NCI-H128 (cell line): ENCODE results near the gene GJE1.
A peak's percentile ranks its signal among the peaks of the same experiment; 100 is the strongest.
"Not testable (repeated sequence)": the region's sequence is repeated elsewhere in the genome, so short reads cannot be mapped to it uniquely, and the experiment has no call there.

Source experiments
- DNase-seq: peaks from one replicate; lab custom pipeline; 2025; ENCODE audit not compliant: unreplicated experiment; lab: John Stamatoyannopoulos, UW

Gene GJE1

GRCh38 chr6:142132625-142133024 is at the start of gene GJE1:
Gene GJE1, plus strand, starts transcription at chr6:142132925. Its CDS starts 234 bp downstream, at chr6:142133159.
- DNase-seq: no peak

DNA sequence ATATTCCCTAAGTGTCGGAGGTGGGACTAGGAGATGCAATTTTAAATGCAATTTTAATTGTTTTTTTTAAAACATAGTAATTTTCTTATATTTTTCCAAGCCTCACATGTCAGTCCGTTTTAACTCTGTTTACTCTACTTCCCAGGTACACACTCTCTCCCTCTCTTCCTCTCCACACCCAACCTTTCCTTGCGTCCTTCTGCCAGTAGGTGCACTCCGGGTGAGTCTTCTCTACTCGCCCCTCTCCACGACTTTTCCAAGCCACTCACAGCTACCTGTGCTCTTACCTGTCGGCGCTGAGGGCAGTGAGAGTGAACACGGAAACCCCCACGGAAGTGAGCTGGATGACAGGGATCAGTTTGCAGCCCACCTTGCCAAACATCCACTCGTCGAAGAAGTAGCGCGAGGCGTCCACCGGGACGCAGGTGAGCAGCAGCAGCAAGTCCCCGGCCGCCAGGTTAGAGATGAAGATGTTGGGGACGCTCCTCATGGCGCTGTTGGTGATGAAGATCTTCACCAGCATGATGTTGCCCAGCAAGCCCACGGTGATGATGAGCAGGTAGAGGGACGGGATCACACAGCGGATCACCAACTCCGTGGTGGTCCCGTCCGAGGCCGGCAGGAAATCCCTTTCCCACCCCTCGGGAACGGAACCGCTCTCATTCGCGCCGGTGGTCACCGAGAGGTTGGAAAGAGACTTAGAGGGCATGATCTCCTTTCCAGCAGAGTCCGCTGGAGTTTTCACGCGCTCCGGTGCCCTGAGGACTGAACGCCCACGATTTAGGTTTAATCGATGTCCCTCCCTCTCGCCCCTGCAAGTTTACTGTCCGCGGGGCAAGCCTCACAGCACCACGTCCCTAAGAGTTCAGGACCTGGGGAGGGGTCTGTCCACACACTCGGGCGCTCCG is 44.5 kb upstream of the GJE1 start:
- no peak for DNase-seq

- DNase-seq: no peak
Observed at GRCh38 chr6:142088858-142089216, 43.9 kb upstream of the GJE1 start.

DNA sequence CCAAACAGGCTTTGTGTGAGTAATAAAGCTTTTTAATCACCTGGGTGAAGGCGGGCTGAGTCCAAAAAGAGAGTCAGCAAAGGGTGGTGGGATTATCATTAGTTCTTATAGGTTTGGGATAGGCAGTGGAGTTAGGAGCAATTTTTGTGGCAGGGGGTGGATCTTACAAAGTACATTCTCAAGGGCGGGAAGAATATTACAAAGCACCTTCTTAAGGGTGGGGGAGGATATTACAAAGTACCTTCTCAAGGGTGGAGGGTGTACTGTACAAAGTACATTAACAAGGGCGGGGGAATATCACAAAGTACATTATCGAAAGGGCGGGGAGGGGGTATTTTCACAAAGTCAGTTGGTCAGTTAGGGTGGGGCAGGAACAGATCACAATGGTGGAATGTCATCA is 27.9 kb upstream of the GJE1 start:
- DNase-seq: not testable (repeated sequence)

DNA sequence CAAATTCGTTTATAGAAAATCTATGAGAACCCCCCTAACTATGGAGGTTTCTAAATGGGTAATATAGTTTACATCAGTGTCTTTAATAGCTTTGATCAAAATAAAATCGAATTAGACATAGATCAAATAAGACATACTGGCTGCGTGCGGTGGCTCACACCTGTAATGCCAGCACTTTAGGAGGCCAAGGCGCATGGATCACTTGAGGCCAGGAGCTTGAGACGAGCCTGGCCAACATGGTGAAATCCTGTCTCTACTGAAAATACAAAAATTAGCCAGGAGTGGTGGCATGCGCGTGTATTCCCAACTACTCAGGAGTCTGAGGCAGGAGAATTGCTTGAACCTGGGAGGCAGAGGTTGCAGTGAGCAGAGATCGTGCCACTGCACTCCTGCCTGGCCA is 21.9 kb upstream of the GJE1 start:
- not testable (repeated sequence) for DNase-seq

DNA sequence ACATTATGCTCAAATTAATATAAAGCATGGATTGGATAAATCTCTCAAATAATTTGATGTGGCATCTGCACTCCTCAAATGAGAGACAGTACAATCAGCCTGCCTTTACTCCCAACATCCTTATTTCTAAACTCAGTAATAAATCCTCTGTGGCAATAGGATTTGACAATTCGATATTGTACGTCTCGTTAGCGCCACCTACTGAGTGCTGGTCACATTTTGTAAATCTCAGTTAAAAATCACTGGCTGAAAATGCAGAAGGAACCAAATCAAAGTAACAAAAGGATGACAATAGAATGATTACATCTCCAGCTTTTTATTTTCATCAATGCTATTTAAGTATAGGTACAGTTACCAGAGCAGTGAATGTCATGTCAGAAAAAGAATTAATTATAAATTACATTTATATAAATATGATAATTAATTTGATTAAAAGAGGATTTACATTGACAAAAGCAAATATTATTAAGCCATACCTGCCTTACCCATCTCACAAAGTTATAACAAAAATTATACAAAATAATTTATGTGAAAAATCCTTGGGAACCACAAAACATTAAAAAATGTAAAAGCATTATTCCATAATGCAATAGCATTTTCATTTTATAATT is 20.2 kb upstream of the GJE1 start:
- peak; percentile 66 for DNase-seq

DNA sequence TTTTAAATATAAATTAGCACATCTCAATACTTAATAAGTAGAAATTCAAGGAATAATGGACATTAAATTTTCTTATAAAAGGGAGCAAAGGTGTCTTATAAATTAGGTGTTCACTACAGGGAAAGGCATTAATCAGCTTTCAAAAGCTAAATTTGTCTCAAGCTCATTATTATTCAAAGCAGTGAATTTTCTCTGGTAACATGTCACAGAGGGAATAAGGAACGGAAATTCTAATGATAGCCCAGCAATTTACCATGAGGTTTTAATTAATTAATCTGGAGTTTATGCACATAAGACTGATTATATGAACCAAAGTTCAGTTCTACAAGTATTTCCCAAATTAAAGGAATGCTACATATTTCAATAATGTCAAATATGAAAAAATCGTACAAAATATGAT is 15.4 kb upstream of the GJE1 start:
- DNase-seq: no peak

DNA sequence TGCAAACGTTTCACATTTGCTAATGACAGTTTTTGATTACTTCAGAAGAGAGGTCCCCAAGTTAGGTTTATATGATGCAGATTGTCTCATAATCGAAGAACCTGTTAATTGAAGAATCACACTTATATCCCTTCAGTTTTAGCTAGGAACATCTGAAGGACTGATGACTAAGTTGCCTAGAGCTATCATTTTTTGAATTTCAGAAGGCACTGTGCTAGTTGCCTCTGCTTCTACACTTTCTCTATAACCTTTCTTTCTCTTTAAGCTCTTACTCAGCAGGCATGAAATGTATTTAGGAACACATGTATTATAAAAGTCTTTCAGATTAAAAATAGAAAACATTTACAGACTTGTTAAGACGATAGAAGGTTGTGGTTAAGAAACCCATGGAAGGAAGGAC is 14.4 kb upstream of the GJE1 start:
- DNase-seq: no peak

DNA sequence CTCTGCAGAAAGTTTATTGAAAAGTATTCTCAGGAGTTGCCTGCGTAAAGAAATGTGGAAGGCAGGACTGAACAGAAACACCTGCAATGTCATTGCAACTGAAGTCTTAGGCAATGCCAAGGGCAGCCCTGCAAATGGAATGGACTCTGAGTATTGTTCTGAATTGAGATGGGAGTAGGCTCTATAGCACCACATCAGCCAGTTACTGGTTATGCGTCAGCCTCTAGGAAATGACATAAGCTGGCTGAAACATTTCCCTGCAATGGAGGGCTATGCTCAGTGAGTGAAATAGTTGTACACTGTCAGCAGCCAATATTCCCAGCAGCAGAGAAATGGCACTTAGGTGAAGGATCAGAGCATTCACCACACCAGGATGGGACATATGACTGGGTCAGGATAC is 13.8 kb upstream of the GJE1 start:
- DNase-seq: no peak

- DNase-seq: no peak
Observed at GRCh38 chr6:142121342-142121741, 11.4 kb upstream of the GJE1 start.

DNA sequence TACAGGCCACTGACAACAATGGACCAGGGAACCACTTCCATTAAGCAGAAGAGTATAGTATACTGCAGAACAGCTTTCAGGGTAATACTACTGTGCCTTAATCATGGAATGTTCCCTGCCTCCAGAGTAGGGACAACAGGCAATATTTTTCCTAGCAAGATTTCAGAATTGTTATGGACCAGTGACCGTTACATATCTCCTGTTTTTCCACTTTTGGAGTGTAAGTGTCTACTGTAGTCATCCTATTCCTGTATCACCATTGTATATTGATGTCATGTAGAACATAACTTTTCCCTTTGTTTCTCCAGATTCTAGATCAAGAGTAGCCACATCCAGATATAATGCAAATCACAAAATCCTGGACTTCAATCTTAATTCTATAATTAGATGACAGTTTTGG is 1.9 kb upstream of the GJE1 start:
- no peak for DNase-seq

DNA sequence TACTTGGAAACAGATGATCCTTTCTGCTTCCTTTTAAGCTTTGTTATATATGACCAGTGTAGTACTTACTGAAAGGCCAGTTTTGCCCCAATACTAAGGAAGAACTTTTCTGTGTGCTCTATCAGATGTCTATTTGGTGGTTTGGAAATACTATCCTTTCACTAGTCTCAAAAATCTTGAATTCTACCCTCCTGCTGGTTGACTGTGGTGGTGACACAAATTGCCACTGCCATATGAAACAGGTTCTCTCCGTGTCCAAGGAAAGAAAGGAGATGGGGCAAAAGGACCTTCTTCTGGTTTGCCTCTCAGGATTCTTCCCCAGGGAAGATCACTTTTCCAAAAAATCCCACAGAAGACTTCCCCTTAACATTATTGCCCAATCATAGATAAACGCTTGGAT is 6.2 kb downstream of the GJE1 start:
- no peak for DNase-seq

DNA sequence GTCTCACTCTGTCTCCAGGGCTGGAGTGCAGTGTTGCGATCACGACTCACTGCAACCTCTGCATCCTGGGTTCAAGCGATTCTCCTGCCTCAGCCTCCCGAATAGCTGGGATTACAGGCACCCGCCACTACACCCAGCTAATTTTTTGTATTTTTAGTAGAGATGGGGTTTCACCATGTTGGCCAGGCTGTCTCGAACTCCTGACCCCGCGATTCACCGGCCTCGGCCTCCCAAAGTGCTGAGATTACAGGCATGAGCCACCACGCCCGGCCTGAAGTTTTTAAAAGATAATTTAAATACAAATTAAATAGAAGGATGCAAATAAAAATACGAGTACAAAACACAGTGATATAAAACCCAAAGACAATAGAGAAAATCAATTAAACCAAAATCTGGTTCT is 8.8 kb downstream of the GJE1 start:
- DNase-seq: not testable (repeated sequence)

DNA sequence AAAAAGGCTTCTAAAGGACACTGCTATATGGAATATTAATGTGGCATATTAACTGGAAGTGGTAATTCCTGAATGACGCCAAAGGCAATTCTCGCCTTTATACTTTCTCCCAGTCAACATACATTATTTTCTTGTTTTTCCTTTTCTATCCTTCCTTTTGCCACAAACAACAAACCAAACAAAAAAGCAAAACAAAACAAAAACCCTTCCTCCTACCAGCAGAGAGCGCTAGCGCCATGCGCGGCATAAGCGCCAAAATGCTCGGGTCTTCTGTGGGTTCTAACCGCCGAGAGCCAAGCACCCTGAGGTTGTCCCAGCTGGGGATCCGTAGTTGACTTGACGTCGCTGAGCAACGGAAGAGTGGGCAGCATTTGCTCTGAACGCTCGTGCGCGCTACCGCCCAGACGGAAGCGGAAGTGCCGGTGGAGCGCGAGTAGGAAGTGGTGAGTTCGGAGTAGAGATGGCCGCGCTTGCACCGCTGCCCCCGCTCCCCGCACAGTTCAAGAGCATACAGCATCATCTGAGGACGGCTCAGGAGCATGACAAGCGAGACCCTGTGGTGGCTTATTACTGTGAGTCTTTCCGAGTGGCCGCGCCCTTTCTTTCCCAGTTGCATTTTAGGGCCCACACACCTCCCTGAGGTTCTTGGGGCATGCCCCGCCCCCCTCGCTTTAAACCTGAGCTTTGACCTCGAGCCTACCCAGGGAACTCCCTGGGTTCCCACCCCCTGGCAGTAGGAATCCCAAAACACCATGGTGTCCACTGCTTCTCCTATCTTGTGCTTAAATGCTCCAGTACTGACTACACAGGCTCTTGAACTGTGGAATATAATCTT is 14.3 kb downstream of the GJE1 start, which contains the start of the genes NMBR and VTA1:
Gene NMBR, minus strand, starts transcription at position 295 of the 835 bp plus-strand sequence. CDS start 58,464 bp downstream, outside the sequence.
Gene VTA1, plus strand, starts transcription at position 436 of the 835 bp plus-strand sequence. Its CDS starts 25 bp downstream, at position 461.
- peak; percentile 92 for DNase-seq

DNA sequence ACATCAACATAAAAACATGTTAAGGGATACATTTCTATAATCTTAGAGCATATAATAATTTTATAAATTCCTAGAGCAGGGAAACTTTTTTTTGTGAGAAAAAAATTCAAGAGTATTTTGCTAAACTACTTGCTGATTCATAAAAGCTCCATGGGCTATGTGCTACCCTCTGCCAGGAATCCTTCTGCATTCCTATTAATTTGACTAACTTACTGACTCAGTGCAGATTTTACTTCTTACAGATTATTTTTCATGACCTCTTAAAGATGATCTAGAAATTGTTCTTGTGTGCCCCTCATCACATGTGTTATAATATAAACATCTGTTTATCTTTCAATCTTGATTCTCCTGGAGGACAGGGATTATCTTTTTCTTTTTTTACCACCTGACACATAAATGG is 20.0 kb downstream of the GJE1 start:
- DNase-seq: no peak

DNA sequence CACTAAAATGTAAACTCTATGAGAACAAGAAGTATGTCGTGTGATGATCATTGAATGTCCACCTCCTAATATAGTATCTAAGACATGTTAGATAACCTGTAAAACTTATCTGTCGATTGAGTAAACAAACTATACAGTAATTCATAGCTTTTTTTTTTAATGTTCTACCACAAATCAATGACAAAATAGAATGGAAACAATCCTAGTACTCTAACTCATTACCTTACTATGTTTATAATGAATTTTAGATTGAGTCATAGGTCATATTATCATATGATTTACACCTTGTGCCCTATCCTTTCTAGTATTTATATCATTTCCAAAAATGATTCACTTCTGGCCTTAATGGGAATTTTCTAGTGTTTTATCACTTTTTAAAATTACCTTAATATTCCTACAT is 20.5 kb downstream of the GJE1 start:
- no peak for DNase-seq

GRCh38 chr6:142154336-142154735 is 21.6 kb downstream of the GJE1 start:
- DNase-seq: no peak

GRCh38 chr6:142155091-142155490 is 22.4 kb downstream of the GJE1 start:
- DNase-seq: no peak

DNA sequence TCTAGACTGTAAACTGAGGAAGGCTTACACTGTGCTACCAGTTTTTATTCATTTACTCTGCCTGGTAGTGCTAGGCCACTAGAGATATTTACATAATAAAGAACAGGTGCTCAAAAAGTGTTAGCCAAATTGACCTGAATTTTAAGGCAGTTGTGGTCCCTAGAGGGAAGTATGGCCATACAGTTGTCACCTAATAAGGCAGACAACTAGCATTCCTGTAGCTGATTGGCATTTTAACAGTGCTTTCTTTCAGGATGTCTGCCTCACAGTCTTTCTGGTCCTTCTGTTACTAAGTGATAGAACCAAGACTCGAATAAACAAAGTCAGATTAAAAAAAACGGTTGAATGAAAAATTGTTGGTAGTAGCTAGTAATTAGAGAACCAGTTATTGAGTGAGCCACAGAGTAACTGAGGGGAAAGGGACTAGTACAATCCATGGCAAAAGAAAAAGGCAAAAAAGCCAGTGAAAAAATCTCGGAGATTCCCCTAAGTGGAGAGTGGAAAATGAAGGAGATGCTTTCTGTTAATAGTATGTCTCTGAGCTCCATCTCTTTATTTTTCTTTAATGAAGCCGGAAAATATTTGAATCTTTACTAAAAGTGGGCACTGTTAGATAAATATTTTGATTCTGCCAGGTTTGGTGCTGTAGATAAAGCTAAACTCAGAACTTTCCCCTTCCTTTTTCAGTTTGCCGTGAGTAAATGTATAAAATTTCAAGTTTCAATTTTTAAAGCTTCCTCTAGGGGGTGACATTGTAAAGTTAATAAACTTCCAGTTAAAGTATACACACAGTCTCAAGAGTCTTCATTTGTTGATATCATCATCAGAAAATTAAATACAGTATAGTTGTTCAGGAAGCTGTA is 23.4 kb downstream of the GJE1 start:
- no peak for DNase-seq

GRCh38 chr6:142156758-142157068 is 24.0 kb downstream of the GJE1 start:
- not testable (repeated sequence) for DNase-seq

GRCh38 chr6:142162780-142163179 is 30.1 kb downstream of the GJE1 start:
- DNase-seq: no peak
